OCI-LY1 (cell line): ENCODE measurements around the gene NGFR.

ENCODE experiments used
- CTCF ChIP-seq: fragments of 200-600 bp; sonication (generic), shearing (Covaris generic); IDR thresholded peaks from 2 replicates; pipeline ENCODE4 v1.5.1; 2017; ENCODE audit warnings: mild to moderate bottlenecking, antibody characterized with exemption, low read length, moderate library complexity, mixed read lengths
- EZH2 ChIP-seq: fragments of 200-600 bp; sonication (generic), shearing (Covaris generic); IDR thresholded peaks from 2 replicates; pipeline ENCODE4 v1.8.0; 2017; ENCODE audit warnings: borderline replicate concordance, mixed run types, mild to moderate bottlenecking, antibody characterized with exemption, low read length, moderate library complexity, mixed read lengths

- TF ChIP-seq CTCF = no peak
- no peak for TF ChIP-seq EZH2
These were observed 29.6 kb downstream of the NGFR start for GRCh38 chr17:49524473-49525359.
